SK-N-SH treated with all-trans-retinoic acid at 6 μM for 48 hours (cell line): Measurements from ENCODE around the gene CACNA1S.

Experiments
- ATAC-seq: fragments of 200-7000 bp; cut with Tn5 transposase; 3 replicates; pipeline ENCODE4 v1.9.1; 2020; ENCODE audit warnings: mild to moderate bottlenecking, moderate library complexity
- ARNTL ChIP-seq: fragments of 450-650 bp; formaldehyde crosslinking; IDR thresholded peaks from 2 replicates; pipeline ENCODE4 v1.5.0; 2020; ENCODE audit warnings: low read depth, mild to moderate bottlenecking, moderate library complexity, borderline replicate concordance
- CSDC2 ChIP-seq: fragments of 250-450 bp; sonication (Bioruptor Pico); IDR thresholded peaks from 2 replicates; pipeline ENCODE4 v1.5.0; 2020; ENCODE audit warnings: mild to moderate bottlenecking, moderate library complexity
- ESRRG ChIP-seq: fragments of 250-450 bp; sonication (Bioruptor Pico); IDR thresholded peaks from 2 replicates; pipeline ENCODE4 v1.6.1; 2021; ENCODE audit warnings: mild to moderate bottlenecking
- GLIS3 ChIP-seq: fragments of 250-450 bp; sonication (Bioruptor Pico); IDR thresholded peaks from 2 replicates; pipeline ENCODE4 v1.5.0; 2020; ENCODE audit warnings: mild to moderate bottlenecking, moderate library complexity
- ISL1 ChIP-seq: fragments of 250-450 bp; sonication (Bioruptor Pico); IDR thresholded peaks from 2 replicates; pipeline ENCODE4 v2.1.2; 2022; ENCODE audit warnings: mild to moderate bottlenecking, moderate library complexity
- OSR1 ChIP-seq: fragments of 250-450 bp; sonication (Bioruptor Pico); IDR thresholded peaks from 2 replicates; pipeline ENCODE4 v1.8.0; 2022; ENCODE audit warnings: moderate library complexity, mild to moderate bottlenecking, inconsistent platforms
- PPARA ChIP-seq: fragments of 250-450 bp; sonication (Bioruptor Pico); IDR thresholded peaks from 2 replicates; pipeline ENCODE4 v1.5.0; 2020; ENCODE audit warnings: mild to moderate bottlenecking, borderline replicate concordance
- SNAI2 ChIP-seq: fragments of 250-450 bp; sonication (Bioruptor Pico); IDR thresholded peaks from 2 replicates; pipeline ENCODE4 v1.5.0; 2020; ENCODE audit warnings: mild to moderate bottlenecking, moderate library complexity
- TCF4 ChIP-seq: fragments of 250-450 bp; sonication (Bioruptor Pico); IDR thresholded peaks from 2 replicates; pipeline ENCODE4 v1.8.0; 2021; ENCODE audit warnings: mild to moderate bottlenecking, moderate library complexity, borderline replicate concordance
- TOX ChIP-seq: fragments of 250-450 bp; sonication (Bioruptor Pico); IDR thresholded peaks from 2 replicates; pipeline ENCODE4 v1.8.0; 2021; ENCODE audit warnings: mild to moderate bottlenecking, moderate library complexity, borderline replicate concordance
- ZFP3 ChIP-seq: fragments of 250-450 bp; sonication (Bioruptor Pico); IDR thresholded peaks from 2 replicates; pipeline ENCODE4 v1.5.0; 2020; ENCODE audit warnings: mild to moderate bottlenecking, moderate library complexity
- ZFP30 ChIP-seq: fragments of 450-650 bp; formaldehyde crosslinking; IDR thresholded peaks from 2 replicates; pipeline ENCODE4 v1.5.0; 2022; ENCODE audit warnings: mild to moderate bottlenecking, moderate library complexity
- ZNF565 ChIP-seq: fragments of 450-650 bp; formaldehyde crosslinking; conservative IDR thresholded peaks from 2 replicates; pipeline ENCODE4 v1.5.0; 2020; ENCODE audit warnings: low read depth, mild to moderate bottlenecking, moderate library complexity
- ZNF70 ChIP-seq: fragments of 450-650 bp; formaldehyde crosslinking; IDR thresholded peaks from 2 replicates; pipeline ENCODE4 v1.5.0; 2020; ENCODE audit warnings: mild to moderate bottlenecking, moderate library complexity
- ZNF8 ChIP-seq: fragments of 450-650 bp; formaldehyde crosslinking; IDR thresholded peaks from 2 replicates; pipeline ENCODE4 v1.5.0; 2020; ENCODE audit warnings: mild to moderate bottlenecking, moderate library complexity
- TF ChIP-seq, protein P1 (sequence below): fragments of 250-450 bp; sonication (Bioruptor Pico); IDR thresholded peaks from 2 replicates; pipeline ENCODE4 v1.5.1; 2021; ENCODE audit warnings: mild to moderate bottlenecking, moderate library complexity
- TF ChIP-seq, protein P2 (sequence below): fragments of 250-450 bp; sonication (Bioruptor Pico); IDR thresholded peaks from 2 replicates; pipeline ENCODE4 v1.5.0; 2020; ENCODE audit warnings: mild to moderate bottlenecking, moderate library complexity
- TF ChIP-seq, protein P3 (sequence below): fragments of 250-450 bp; sonication (Bioruptor Pico); IDR thresholded peaks from 2 replicates; pipeline ENCODE4 v1.5.1; 2020; ENCODE audit warnings: low read depth, mild to moderate bottlenecking, moderate library complexity
- TF ChIP-seq, protein P4 (sequence below): fragments of 250-450 bp; sonication (Bioruptor Pico); IDR thresholded peaks from 2 replicates; pipeline ENCODE4 v1.8.0; 2020; ENCODE audit warnings: mild to moderate bottlenecking, moderate library complexity, borderline replicate concordance
- TF ChIP-seq, protein P5 (sequence below): fragments of 250-450 bp; sonication (Bioruptor Pico); IDR thresholded peaks from 2 replicates; pipeline ENCODE4 v1.8.0; 2021; ENCODE audit warnings: low read depth, mild to moderate bottlenecking, moderate library complexity, borderline replicate concordance

CACNA1S gene

DNA sequence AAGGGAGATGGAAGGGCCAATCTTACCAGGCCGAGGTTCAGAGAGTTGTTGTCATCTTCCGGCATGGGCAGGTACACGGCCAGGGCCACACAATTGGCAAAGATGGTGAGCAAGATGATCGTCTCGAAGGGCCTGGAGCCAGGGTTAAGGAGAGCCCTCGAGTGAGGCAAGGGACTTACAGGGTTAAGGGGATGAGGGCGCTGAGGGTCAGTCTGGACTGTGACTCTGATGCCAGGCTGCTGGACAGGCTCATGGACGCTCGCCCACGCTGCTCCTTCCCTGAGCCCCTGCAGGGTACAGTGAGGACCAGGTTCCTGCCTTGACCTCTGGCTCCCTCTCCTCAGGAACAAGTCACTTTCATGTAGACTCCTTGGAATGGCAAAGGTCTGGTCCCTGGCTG lies 2.1 kb downstream of the CACNA1S start (continued):
- TF ChIP-seq ESRRG (no peak), PPARA (CRISPR knock-in tag) (no peak), CSDC2 (no peak), SNAI2 (CRISPR knock-in tag) (no peak)

DNA sequence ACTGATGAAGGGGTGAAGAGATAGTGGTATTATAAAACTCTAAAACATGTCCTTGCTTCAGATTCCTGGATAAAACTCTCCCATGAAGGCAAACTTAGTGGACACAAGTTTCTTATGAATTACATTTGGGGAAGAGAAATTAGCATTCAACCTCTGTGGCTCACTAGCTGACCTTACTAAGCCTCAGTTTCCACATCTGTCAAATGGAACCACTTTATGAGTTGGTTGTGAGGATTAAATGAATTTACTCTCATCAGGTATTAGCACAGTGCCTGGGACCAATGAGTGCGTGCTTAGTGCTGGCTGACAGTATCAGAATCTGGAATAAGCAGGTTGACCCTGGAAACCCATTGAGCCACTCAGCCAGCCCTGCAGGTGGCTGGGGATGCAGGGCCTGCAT lies 2.6 kb downstream of the CACNA1S start:
- no peak for ATAC-seq
- no peak for TF ChIP-seq TOX
- no peak for TF ChIP-seq ARNTL (CRISPR knock-in tag)
- no peak for TF ChIP-seq ZNF565 (CRISPR knock-in tag)

DNA sequence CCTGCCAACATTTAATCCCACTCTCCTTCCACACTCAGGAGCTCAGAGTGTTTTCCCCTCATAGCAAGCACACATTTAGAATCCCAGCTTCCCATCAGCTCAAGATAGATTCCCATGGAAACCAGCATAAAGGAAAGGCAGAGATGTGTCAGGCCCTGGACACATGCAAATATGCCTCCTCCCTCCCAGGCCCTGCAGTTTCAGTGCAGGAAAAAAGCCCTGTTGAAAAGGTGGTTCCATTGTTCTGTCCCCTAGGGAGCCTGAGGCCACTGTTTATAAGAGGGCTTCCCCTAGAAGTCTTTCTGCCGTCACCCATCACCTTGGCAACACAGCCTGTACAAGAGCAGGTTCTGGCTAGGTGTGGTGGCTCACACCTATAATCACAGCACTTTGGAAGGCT lies 3.6 kb downstream of the CACNA1S start:
- ATAC-seq, result no peak
- TF ChIP-seq CSDC2, result no peak
- no peak for TF ChIP-seq SNAI2 (CRISPR knock-in tag)
- TF ChIP-seq ESRRG, result no peak
- TF ChIP-seq ZFP3 (CRISPR knock-in tag), result no peak
- no peak for TF ChIP-seq ZNF565 (CRISPR knock-in tag)
- TF ChIP-seq ZFP30 (CRISPR knock-in tag), result no peak
- TF ChIP-seq ZNF70, result no peak
- TF ChIP-seq, protein P1, sequence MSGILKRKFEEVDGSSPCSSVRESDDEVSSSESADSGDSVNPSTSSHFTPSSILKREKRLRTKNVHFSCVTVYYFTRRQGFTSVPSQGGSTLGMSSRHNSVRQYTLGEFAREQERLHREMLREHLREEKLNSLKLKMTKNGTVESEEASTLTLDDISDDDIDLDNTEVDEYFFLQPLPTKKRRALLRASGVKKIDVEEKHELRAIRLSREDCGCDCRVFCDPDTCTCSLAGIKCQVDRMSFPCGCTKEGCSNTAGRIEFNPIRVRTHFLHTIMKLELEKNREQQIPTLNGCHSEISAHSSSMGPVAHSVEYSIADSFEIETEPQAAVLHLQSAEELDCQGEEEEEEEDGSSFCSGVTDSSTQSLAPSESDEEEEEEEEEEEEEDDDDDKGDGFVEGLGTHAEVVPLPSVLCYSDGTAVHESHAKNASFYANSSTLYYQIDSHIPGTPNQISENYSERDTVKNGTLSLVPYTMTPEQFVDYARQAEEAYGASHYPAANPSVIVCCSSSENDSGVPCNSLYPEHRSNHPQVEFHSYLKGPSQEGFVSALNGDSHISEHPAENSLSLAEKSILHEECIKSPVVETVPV, result no peak
- TF ChIP-seq, protein P2, sequence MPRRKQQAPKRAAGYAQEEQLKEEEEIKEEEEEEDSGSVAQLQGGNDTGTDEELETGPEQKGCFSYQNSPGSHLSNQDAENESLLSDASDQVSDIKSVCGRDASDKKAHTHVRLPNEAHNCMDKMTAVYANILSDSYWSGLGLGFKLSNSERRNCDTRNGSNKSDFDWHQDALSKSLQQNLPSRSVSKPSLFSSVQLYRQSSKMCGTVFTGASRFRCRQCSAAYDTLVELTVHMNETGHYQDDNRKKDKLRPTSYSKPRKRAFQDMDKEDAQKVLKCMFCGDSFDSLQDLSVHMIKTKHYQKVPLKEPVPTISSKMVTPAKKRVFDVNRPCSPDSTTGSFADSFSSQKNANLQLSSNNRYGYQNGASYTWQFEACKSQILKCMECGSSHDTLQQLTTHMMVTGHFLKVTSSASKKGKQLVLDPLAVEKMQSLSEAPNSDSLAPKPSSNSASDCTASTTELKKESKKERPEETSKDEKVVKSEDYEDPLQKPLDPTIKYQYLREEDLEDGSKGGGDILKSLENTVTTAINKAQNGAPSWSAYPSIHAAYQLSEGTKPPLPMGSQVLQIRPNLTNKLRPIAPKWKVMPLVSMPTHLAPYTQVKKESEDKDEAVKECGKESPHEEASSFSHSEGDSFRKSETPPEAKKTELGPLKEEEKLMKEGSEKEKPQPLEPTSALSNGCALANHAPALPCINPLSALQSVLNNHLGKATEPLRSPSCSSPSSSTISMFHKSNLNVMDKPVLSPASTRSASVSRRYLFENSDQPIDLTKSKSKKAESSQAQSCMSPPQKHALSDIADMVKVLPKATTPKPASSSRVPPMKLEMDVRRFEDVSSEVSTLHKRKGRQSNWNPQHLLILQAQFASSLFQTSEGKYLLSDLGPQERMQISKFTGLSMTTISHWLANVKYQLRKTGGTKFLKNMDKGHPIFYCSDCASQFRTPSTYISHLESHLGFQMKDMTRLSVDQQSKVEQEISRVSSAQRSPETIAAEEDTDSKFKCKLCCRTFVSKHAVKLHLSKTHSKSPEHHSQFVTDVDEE (CRISPR knock-in tag), result no peak
- TF ChIP-seq ISL1 (CRISPR knock-in tag), result no peak
- TF ChIP-seq PPARA (CRISPR knock-in tag), result no peak
- TF ChIP-seq, protein P3, sequence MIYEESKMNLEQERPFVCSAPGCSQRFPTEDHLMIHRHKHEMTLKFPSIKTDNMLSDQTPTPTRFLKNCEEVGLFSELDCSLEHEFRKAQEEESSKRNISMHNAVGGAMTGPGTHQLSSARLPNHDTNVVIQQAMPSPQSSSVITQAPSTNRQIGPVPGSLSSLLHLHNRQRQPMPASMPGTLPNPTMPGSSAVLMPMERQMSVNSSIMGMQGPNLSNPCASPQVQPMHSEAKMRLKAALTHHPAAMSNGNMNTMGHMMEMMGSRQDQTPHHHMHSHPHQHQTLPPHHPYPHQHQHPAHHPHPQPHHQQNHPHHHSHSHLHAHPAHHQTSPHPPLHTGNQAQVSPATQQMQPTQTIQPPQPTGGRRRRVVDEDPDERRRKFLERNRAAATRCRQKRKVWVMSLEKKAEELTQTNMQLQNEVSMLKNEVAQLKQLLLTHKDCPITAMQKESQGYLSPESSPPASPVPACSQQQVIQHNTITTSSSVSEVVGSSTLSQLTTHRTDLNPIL, result no peak
- TF ChIP-seq ZNF8 (CRISPR knock-in tag), result no peak
- TF ChIP-seq, protein P4, sequence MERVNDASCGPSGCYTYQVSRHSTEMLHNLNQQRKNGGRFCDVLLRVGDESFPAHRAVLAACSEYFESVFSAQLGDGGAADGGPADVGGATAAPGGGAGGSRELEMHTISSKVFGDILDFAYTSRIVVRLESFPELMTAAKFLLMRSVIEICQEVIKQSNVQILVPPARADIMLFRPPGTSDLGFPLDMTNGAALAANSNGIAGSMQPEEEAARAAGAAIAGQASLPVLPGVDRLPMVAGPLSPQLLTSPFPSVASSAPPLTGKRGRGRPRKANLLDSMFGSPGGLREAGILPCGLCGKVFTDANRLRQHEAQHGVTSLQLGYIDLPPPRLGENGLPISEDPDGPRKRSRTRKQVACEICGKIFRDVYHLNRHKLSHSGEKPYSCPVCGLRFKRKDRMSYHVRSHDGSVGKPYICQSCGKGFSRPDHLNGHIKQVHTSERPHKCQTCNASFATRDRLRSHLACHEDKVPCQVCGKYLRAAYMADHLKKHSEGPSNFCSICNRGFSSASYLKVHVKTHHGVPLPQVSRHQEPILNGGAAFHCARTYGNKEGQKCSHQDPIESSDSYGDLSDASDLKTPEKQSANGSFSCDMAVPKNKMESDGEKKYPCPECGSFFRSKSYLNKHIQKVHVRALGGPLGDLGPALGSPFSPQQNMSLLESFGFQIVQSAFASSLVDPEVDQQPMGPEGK (CRISPR knock-in tag), result no peak
- TF ChIP-seq OSR1 (CRISPR knock-in tag), result no peak
- no peak for TF ChIP-seq TCF4 (CRISPR knock-in tag)
- no peak for TF ChIP-seq ARNTL (CRISPR knock-in tag)
- TF ChIP-seq GLIS3 (CRISPR knock-in tag), result no peak

DNA sequence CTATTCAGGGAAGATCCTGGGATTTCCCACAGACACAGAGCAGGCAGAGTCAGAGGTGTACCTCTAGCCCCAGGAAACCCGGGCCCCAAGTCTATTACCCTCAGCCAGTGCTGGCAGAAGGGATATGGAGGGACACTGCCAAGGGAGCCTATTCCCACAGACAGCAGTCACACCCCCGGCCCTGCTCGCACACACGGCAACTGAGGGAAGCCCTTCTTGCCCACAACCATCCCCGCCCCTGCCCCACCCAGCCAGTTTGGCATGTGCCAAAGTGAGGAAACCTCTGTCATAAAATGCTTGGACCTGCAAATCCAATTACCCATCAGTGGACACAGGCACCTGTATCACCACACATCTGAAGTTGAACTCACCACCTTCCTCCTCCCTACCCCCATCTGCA lies 6.5 kb downstream of the CACNA1S start:
- TF ChIP-seq ARNTL (CRISPR knock-in tag) (no peak), ZFP3 (CRISPR knock-in tag) (no peak), ZNF8 (CRISPR knock-in tag) (no peak), ISL1 (CRISPR knock-in tag) (no peak), ZFP30 (CRISPR knock-in tag) (no peak)
- TF ChIP-seq, protein P2 (CRISPR knock-in tag), result no peak
- TF ChIP-seq, protein P5, sequence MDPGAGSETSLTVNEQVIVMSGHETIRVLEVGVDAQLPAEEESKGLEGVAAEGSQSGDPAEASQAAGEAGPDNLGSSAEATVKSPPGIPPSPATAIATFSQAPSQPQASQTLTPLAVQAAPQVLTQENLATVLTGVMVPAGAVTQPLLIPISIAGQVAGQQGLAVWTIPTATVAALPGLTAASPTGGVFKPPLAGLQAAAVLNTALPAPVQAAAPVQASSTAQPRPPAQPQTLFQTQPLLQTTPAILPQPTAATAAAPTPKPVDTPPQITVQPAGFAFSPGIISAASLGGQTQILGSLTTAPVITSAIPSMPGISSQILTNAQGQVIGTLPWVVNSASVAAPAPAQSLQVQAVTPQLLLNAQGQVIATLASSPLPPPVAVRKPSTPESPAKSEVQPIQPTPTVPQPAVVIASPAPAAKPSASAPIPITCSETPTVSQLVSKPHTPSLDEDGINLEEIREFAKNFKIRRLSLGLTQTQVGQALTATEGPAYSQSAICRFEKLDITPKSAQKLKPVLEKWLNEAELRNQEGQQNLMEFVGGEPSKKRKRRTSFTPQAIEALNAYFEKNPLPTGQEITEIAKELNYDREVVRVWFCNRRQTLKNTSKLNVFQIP (CRISPR knock-in tag), result no peak
- no peak for ATAC-seq
